Activated CD8-positive, alpha-beta memory T cell treated with anti-CD3 and anti-CD28 coated beads, Interleukin-2, amount 50 U/mL, for 4 hours (primary cell): ENCODE results near the gene SMIM22.

Experiments used
- DNase-seq: peaks from one replicate; pipeline ENCODE4 v3.0.0-alpha.2; 2020

SMIM22 gene, protein sequence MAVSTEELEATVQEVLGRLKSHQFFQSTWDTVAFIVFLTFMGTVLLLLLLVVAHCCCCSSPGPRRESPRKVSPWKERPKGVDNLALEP

GRCh38 chr16:4795181-4795827, at the start of gene SMIM22:
SMIM22 (plus strand) TSS chr16:4795369; CDS start chr16:4795735, 366 bp downstream.
- DNase-seq = no peak

DNA sequence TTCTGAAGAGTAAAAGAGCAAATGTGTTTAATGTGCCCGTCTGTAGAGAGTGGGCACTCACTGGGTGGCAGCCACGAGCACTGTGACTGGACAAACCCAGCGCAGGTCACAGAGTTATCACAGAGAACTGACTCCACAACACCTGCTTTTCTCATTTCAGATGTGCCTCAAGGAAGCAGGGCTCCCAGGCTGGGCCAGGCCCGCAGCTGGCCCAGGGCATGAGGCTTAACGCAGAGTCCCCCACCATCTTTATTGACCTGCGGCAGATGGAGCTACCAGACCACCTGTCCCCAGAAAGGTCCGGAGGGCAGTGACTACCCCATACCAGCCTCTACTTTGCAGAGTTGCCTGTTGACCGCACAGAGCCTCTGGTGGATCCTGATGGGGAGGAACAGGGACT, 49.0 kb upstream of the SMIM22 start:
- no peak for DNase-seq

- no peak for DNase-seq
Measured at GRCh38 chr16:4746991-4747574, 48.1 kb upstream of the SMIM22 start.

DNA sequence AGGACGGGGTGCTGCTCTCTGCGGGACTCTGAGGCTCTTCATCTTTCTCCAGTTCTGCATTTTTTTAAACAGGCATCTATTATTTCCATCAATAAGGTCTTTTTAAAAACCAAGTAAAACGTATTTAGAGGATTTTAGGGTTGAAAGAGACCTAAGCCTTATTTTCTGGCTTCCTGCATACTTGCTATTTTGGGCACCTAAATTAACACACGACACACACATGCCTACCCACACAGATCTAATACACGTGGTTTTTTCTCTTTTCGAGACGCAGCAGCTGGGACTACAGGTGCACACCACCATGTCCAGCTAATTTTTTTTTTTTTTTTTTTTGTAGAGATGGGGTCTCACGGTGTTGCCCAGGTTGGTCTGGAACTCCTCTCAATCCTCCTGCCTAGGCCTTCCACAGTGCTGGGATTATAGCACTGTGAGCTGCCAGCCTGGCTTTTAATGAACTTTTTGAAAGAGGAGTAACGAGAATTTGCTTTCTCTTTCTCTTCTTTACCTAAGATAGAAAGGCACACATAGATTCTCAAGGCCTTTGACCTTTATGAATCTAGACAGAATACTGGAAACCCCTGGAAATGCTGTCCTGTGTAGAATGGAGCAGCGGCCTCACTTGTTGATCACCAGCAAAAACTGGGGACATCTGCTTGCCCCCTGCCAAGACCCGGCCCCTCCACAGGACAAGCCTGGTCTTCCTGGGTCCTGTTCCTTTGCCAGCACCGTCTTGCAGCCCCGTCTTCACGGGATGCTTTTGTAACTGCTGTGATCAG, 47.1 kb upstream of the SMIM22 start:
- no peak for DNase-seq

- DNase-seq = no peak
Measured at GRCh38 chr16:4748682-4749411, 46.3 kb upstream of the SMIM22 start.

DNA sequence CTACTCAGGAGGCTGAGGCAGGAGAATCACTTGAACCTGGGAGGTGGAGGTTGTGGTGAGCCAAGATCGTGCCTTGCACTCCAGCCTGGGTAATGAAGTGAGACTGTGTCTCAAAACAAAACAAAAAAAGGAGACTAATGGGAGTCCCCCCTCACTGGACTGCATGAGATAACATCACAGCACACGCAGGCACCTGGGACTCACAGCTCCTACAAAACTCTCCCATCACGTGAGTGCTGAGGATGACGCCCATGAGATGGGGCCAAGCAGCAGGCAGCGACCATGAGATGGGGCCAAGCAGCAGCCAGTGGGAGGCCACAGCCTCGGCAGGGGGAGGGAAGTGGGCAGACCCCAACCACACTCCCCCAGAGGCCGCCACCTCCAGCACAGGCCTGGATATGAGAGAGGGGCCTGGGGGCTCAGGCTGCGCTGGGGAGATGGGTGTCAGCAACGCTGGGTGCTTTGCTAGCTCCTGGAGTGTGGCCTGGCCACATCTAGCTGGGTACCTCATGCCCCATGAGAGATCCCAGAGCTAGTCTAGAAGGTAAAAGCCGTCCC, 45.4 kb upstream of the SMIM22 start:
- no peak for DNase-seq

DNA sequence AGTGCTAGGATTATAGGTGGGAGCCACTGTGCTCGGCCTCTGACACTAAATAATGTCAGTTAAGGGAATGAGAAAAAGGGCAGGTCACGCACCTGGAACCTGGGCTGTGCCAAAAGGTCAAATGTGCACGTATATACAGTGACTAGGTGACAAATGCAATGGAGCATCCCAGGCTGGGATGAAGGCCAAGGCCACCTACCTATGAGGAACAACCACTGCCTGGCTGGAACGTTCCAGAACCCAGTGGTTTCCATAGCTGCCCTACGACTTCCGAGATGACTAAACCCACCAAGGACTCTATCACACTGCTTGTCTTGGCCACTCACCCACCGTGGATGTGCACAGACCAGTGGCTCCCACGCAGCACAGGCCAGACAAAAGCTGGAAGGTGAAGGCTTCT, 44.3 kb upstream of the SMIM22 start:
- DNase-seq = no peak

DNA sequence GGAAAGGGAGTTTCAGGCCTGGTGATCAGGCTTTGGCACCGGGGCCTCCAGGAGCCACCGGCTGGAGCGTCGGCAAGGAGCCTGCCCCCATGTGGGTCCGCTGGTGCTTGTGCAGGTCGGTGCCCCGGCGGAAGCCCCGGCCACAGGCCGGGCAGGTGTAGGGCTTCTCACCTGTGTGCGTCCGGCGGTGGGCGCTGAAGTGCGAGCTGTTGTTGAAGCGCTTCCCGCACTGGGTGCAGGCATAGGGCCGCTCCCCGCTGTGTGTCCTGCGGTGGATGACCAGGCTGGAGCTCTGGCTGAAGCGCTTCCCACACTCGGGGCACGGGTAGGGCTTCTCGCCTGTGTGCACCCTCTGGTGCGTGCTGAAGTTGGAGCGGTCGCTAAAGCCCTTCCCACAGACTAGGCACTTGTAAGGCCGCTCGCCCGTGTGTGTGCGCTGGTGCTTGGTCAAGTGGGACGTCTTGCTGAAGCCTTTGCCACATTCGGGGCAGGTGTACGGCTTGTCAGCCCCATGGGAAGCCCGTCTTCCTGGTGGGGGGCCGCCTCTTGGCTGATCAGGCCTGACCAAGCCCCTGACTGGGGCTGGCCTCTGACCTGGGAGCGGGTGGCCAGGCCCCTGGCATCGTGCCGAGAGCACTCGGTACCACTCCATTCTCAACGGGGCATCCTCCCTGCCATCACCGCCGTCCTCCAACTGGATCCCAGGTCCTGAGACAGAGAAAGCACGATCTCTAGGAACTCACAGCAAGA, 42.6 kb upstream of the SMIM22 start:
- DNase-seq = no peak

GRCh38 chr16:4753227-4753626, 41.9 kb upstream of the SMIM22 start:
- DNase-seq = no peak

DNA sequence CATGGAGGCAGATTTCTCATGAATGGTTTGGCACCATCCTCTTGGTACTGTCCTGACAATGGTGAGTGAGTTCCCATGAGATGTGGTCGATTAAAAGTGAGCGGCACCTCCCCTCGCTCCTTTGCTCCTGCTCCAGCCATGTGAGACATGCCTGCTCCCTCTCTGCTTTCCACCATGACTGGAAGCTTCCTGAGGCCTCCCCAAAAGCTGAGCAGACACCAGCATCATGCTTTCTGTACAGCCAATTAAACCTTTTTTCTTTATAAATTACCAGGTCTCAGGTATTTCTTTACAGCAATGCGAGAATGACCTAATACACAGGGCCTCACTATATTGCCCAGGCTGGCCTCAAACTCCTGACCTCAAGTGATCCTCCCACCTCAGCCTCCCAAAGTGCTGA, 40.3 kb upstream of the SMIM22 start:
- DNase-seq = no peak

- no peak for DNase-seq
Measured at GRCh38 chr16:4755687-4756086, 39.5 kb upstream of the SMIM22 start.

DNA sequence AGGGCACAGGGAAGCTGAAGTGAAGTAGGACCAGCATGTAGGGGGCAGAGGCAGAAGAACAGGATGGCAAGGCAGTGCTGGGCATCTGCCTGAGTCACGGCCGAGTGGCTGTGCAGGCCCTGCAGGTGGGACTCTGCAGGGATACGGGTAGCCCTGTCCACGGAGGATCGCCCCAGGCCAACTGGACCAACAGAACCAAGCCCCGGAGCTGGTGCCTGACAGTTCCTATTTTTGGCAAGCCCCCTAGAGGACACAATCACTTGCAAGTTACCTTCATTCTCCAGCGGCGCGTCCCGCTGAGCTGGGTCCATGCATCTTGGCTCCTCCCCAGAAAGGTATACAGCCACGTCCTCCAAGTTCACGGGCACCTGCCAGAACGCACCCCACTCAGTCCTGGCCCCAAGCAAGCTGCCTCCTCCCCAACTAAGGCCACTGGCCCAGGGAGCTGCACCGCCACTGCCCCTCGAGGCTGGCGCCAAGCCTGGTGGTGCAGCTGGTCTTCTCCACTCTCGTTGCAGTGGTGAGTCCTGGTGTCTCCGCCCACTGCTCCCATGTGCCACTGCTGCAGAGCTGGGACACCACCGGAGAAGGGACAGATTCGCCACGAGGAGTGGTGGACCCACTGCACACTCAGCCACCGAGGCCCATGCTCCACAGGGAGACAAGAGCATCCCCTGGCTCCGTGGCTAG, 34.8 kb upstream of the SMIM22 start:
- DNase-seq = no peak

- DNase-seq = no peak
Measured at GRCh38 chr16:4762205-4762604, 33.0 kb upstream of the SMIM22 start.

DNA sequence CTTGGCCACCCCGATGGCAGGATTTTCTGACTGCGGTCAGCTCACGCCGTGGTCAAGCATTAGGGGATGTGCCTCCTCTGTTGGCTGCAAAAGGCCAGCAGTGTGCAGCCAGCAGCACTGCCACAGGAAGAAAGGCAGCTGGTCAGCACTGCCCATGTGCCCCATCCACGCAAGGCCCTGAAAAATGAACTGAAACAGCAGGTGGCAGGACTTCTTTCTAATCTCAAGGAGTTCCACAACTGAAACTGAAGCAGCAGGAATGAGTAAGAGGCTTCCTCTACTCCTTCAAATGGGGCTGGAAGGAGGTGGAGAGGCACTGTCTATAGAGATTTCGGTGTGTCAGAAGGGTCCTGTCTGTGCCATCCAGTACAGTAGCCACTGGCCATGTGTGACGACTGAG, 31.4 kb upstream of the SMIM22 start:
- DNase-seq = no peak

DNA sequence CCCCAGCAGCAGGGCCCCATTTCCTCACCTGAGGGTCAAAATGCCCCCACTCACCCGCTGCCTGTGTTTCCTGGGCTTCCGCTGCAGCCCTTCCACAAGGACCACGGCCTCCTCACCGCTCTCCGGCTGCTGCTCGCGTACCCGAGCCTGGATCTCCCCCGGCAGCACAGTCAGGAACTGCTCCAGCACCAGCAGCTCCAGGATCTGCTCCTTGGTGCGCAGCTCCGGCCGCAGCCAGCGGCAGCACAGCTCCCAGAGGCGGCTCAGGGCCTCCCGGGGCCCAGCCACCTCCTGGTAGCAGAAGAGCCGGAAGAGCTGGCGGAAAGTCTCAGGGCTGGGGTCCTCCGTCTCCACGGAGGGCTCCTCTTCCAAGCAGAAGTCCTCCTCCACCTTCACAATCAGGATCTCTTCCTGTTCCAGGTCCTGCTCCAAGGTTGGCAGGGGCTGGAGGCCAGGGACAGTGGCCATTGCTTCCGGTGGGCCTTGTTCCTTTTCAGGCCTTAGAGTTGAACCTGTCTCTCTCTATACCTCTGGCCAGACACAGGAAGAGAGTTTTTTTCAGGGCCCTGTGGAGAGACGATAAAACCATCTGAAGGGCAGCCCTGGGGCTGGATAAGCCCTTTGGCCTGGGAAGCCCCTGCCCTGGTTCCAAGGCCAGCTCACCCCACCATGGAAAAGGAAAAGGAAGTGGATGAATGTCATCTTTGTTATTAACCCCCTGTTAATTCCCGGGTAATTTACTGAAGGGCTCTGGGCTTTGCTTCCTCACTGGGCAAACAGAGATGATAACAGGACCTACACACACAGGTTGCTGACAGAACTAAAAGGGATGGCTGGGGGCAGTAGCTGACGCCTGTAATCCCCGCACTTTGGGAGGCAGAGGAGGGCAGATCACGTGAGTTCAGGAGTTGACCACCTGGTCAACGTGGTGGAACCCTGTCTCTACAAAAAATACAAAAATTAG, 29.4 kb upstream of the SMIM22 start:
- no peak for DNase-seq

- DNase-seq = peak; percentile 99
Measured at GRCh38 chr16:4766875-4767628, 28.1 kb upstream of the SMIM22 start, which contains the start of gene ZNF500. ZNF500 (minus strand) TSS chr16:4767162; CDS start chr16:4765978, 1,184 bp downstream.

GRCh38 chr16:4767872-4768548, 27.2 kb upstream of the SMIM22 start:
- DNase-seq = no peak

DNA sequence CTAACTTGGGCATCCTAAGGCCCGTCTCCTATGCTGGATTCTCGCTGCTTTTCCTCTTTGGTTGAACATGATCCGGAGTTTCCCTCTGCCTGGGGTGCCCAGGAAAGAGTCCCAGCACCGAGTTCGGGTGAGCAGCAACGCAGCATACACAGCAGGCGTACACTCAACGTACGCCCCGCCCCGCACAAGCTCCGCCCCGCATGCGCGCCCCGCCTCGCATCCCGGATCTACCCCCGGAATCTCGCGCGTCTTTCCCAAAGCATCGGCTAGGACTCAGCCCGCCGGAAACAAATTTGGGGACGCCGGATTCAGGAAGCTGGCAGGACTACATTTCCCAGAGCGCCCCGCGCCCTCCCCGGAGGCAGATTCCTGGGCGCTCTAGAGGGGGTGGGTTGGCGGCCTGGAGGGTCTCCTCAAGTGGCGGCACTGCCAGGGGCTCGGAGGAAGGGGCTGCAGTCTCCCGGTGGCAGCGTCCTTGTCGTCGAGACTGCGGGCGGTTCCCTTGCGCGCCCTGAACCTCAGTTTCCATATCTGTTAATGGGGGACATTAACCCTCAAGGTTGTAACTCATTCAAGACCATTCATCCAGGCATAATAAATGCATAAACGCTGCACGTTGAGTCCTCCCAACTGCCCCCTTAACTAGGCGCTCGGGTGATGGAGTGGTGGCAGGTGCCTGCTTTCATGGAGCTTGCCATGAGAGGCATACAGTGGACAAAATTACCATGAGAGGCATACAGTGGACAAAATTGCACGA, 26.4 kb upstream of the SMIM22 start:
- peak; percentile 83 for DNase-seq
